Measurements from ENCODE around the gene UPK2.
A peak's percentile ranks its signal among the peaks of the same experiment; 100 is the strongest.

DNA sequence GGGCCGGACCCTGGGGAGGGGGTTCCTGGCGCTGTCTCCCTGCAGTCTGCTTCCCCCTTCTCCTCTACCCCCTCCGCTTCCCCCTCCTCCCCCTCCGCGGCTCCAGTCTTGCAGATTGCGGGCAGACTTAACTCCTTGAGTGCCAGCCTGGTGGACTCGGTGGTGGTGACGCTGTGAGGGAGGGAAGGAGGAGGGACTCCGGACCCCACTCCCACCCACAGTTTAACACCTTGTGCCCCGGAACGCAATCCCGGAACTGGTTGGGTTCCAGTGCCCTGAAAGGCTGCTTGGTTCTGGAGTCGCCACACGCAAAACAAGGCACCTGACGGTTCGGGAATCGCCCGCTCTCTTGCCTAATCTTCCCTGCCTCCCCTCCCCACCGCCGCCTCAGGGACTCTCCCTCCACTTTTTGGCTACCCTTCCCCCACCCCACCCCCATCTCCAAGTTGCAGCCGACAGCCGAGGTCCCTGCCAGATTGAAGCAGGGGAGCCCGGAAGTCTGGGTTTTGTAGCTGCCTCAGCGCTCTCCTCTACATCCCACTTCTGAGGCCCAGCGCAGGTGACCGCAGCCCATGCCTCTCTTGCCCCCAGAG is 26.5 kb upstream of the UPK2 start:
- TF ChIP-seq POLR2AphosphoS5 (IDR thresholded peaks at IDR 0.05) (peak; percentile 45), TAF1 (IDR thresholded peaks at IDR 0.05; ENCODE audit: low read depth) (no peak), EZH2 (IDR thresholded peaks at IDR 0.05; ENCODE audit: borderline replicate concordance, insufficient read depth, low read length, poor library complexity, severe bottlenecking) (no peak), EP300 (conservative IDR thresholded peaks at IDR 0.05; ENCODE audit: poor library complexity, severe bottlenecking) (no peak)
- TF ChIP-seq, protein P1, sequence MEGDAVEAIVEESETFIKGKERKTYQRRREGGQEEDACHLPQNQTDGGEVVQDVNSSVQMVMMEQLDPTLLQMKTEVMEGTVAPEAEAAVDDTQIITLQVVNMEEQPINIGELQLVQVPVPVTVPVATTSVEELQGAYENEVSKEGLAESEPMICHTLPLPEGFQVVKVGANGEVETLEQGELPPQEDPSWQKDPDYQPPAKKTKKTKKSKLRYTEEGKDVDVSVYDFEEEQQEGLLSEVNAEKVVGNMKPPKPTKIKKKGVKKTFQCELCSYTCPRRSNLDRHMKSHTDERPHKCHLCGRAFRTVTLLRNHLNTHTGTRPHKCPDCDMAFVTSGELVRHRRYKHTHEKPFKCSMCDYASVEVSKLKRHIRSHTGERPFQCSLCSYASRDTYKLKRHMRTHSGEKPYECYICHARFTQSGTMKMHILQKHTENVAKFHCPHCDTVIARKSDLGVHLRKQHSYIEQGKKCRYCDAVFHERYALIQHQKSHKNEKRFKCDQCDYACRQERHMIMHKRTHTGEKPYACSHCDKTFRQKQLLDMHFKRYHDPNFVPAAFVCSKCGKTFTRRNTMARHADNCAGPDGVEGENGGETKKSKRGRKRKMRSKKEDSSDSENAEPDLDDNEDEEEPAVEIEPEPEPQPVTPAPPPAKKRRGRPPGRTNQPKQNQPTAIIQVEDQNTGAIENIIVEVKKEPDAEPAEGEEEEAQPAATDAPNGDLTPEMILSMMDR (IDR thresholded peaks at IDR 0.05; ENCODE audit: poor library complexity, severe bottlenecking): no peak

All from neural cell (in vitro differentiated cells).